ENCODE results near the gene NKX3-2. TPM values are rescaled to one million over a fixed set of nuclear protein-coding genes. Genes with fewer than 3 reads are reported as not detected.

Gene NKX3-2
- total RNA-seq, 1 experiment from 2014 or later, result 2.6 TPM

DNA sequence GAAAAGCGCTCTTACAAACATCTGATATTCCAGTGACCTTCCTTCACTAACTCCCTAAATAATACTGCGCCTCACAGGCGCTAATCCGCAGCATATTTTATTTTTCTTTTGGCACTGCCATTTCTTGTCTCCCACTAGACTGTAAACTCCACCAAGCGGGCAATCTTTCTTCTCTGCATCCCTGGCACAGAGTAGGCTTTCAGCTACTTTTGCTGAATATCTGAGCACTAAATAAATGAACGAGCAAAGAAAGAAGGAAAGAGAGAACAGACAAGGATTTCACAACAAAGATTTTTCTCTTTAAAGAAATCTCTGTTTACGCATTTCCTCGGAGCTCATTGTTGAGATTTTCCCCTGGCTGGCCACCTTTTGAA, 12.7 kb downstream of the NKX3-2 start:
- DNase-seq (ENCODE audit: low read depth), result no peak

DNA sequence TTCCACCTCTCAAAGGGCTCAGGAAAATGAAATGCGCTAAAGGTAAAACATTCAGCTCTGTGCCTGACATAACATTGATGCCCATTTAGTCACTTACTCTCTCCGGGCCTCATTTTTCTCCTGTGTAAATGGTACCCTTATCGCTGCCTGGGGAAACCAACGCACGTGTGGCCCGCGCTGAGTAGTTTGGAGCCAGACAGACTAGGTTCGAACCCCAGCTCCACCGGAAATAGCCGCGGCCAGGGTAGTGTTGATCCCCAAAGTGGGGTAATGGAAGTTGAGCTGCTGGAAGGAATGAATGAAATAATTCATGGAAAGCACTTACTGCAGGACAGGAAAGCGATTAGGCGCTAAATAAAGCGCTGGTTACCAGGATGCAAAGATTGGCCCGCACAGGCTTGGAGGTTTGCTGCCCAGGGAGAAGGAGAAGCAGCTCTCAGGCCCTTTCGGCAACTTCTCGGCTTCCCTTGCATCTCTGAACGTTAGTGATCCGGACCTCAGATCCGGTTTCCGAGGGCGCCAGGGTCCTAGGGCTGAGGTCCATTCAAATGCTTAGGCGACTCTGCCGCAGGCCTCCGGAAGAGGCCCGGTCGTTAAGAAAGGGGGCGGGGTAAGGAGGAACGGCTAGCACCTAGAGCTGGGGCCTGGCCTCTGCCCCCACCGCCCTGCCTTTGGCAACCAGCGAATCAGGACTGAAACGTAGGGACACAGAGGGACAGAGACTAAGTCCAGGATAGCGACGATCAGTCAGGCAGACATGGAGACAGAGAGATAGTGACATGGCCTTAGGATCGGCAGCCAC, 13.3 kb downstream of the NKX3-2 start:
- no peak for DNase-seq (ENCODE audit: low read depth)

DNA sequence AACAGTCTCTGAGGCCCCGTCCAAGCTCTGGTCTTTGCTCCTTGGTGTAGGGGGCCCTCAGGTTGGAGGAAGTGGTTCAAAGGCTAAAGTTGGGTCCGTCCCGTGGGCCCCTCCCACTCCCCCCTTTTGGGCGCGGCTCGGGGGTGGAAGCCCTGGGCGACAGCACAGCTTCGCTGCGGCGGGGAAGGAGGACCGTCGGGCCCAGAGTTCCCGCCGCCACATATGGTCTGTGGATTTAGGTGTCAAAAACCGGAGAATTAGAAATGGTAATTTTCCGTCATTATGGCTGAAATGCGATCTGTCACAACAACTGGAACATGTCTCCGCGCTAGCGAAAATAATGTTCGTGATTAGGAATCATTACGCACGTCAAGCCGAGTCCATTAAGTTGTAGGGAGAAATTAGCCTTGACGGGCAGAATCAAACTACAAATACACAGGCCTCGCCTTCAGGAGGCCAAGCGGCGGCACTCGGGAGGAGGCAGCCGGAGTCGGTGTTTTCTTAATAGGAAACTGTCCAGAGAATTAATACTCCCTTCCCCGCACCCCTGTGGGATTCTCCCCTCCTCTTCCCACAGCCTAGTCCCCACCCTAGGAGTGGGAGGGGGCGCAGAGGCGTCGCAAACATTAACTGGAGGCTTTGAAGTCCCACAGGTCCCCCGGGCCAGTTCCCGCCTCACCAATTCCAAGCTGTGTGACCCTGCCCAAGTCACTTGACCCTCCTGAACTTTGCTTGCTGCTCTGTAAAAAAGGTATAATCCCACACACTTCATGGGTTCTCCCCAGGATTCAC, 15.0 kb downstream of the NKX3-2 start:
- DNase-seq (ENCODE audit: low read depth), result no peak

- DNase-seq (ENCODE audit: low read depth), result no peak
Measured at GRCh38 chr4:13528821-13529127, 15.5 kb downstream of the NKX3-2 start.

DNA sequence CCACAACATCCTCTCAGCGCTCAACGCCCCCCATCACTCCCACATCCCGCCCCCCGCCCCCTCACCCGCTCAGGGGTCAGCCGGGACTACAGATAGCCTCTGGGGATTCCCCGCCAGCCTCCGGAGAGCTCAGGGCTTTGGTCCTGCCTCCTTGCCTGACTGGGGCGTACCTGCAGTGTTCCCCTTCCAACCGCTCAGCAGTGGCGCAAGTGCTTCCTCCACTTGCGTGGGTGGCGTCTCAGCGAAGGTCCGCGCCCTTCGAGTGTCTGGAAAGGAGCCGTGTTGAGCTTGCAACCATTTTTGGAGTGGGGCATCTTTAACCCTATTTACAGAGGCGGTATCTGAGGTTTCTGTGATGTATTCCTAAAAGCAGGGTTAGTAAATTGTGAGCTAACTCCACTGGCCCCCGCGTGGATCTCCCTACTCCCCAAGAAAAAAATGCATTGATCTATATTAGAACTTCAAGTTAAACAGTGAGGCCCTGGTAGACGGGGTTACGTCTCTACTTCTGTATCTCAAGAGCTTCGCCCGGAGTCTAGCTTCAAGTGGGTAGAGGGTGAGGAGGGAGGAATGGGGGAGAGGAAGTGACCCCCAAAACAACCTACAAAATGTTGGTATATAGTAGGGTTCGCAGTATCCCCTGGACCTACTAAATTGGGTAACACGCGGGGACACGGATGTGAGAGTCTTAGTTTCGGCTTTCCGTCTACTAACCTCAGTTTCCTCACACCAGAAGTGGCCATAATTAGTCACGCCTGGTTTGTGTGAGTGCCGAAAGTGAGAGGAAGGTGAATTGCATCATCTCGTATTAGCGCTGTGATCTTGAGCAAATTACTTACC, 16.1 kb downstream of the NKX3-2 start:
- DNase-seq (ENCODE audit: low read depth), result no peak

GRCh38 chr4:13527192-13527980, 16.9 kb downstream of the NKX3-2 start:
- DNase-seq (ENCODE audit: low read depth), result no peak

DNA sequence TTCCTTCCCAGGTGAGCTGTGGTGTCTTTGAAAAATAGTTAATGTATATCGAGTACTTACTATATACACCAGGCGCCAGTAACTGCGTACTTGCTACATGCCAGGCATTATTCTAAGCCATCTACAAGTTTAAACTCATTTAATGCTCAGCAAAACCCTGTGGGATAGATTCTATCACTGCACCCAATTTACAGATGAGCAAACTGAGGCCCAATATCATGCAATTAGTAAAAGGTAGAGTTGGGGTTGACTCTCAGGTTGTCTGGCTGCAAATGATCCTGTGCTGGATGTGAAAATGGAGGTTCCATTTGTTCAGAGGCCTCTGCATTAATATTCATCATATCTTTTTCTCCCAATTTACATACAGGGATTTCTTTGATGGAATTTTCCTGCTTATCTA, 17.6 kb downstream of the NKX3-2 start:
- no peak for DNase-seq (ENCODE audit: low read depth)

DNA sequence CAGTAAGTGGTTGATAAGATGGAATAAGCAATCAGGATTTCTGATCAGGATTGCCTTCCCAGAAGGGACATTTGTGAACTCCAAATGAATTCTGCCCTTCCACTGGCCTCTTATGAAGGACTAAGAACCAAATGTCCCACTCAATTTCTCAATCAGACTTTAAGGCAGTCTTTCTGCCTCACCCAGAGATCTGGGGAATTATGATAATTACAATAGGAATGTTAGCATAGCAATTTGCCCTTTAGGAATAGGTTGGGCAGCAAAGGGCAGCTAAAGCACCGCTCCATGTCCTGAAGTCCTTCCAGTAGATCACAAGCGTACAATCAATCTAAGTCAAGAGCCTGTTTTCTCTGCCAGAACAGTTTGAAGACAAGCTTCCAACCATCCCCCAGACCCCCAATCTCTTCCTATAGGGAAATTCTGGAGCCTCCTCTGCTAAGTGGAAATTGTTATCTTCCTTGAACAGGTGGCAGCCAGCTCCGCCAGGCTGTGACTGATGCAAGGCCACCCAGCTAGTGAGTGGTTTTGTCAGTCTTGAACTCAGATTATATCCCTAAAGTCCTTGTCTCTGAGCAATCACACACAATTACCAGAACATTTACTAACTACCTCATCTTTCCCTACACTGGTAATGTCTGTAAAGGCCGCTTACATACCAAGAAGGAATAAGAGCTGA, 18.6 kb downstream of the NKX3-2 start:
- DNase-seq (ENCODE audit: low read depth), result no peak

- no peak for DNase-seq (ENCODE audit: low read depth)
Measured at GRCh38 chr4:13524504-13525243, 19.6 kb downstream of the NKX3-2 start.

DNA sequence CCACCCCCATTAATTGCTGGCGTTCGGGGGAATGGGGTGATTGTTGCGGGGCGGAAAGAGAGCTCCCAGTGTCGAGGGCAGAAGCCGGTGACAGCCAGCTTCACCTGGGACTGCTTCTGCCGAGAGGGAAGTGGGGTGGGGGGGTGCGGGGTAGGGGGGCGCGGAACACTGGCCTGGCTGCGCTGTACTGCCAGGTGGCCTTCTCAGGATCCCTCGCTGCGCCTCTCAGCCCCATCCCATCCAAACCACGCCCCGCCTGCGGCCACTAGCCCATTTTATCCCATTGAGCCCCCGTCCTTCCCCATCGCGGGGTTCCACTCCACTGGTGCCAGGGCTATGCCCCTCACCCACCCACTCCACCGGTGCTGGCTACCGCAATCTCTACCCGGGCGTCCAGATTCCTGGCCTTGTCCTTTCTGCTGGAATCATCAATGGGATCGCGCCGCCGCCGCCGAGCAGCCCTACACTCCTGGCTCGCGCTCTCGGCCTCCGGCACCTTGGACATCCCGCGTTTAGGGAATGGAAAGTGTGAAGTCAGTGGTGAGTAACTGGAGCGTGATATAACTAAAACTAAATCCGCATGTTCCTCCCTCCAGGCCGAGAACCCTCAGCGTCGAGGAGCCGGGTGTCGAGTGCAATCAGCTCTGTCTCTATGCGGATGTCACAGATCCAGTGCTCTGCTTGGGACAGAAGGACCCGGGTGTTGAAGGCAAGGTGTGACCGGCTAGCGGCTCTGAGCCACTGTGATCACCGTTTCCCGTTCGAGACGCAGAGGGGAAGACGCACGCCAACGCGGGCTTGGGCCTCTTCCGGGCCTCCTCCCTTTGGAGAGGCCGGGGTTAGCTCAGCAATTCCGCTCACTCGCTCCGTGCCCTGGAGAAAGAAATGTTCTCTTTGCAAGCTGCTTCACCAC, 20.5 kb downstream of the NKX3-2 start:
- DNase-seq (ENCODE audit: low read depth), result no peak

GRCh38 chr4:13523105-13523477, 21.2 kb downstream of the NKX3-2 start:
- no peak for DNase-seq (ENCODE audit: low read depth)

GRCh38 chr4:13522282-13523104, 21.8 kb downstream of the NKX3-2 start:
- peak; percentile 35 for DNase-seq (ENCODE audit: low read depth)

- DNase-seq (ENCODE audit: low read depth), result no peak
Measured at GRCh38 chr4:13521047-13521446, 23.3 kb downstream of the NKX3-2 start.

DNA sequence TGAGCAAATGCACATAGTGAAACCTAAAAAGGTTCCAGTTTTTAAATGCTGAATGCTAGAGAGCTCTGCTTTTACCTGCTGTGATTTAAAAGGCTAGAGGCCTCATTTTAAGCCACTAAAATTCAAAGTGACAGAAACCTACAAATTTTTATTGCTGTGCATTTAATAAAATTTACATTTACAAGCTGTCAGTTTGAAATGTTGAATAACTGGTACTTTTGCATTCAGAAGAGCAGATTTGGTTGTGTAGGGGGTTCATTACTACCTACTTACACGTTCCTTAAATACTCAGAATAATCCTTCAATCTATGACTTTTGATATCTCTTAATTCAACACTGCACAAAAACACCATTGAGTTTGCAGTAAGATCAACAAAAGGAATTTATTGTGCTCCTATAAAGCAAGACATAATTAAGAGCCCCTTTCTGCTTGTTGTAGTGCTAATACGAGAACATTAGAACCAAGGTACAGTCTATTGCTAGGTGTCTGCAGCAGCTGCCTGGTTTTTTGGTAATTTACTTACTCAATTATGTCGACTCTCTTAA, 27.9 kb downstream of the NKX3-2 start:
- DNase-seq (ENCODE audit: low read depth), result no peak

DNA sequence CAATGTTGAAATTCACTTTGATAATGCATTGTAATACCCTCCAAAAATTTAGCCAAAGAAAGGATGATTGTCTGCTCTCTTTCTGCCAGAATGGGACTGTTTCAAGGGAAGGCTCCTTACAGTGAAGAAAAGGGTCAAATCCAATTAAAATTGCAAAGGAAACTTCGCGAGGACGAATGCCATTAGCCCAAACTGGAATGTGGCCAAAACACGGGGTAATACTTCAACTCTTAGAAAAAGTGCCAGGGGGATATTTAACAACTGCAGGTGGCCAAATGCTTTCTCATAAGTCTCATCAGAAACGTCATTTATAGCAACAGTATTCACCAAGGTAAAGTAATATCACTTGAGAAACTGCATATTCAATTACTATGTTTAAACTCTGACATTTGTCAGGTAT, 29.0 kb downstream of the NKX3-2 start:
- DNase-seq (ENCODE audit: low read depth), result no peak

- no peak for DNase-seq (ENCODE audit: low read depth)
Measured at GRCh38 chr4:13514722-13515121, 29.6 kb downstream of the NKX3-2 start.

DNA sequence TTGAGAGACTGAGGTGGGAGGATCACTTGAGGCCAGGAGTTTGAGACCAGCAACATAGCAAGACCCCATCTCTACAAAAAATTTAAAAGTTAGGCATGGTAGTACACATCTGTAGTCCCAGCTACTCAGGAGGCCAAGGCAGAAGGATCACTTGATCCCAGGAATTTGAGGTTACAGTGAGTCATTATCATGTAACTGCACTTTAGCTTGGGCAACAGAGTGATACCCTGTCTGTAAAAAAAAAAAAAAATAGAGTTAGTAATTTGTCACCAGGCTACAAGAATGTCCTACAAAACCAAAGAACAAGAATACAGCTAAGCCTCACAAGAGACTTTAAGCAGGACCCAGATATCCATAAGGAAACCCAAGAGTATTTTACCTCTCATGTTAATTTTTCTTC, 33.2 kb downstream of the NKX3-2 start:
- DNase-seq (ENCODE audit: low read depth), result peak; percentile 51

DNA sequence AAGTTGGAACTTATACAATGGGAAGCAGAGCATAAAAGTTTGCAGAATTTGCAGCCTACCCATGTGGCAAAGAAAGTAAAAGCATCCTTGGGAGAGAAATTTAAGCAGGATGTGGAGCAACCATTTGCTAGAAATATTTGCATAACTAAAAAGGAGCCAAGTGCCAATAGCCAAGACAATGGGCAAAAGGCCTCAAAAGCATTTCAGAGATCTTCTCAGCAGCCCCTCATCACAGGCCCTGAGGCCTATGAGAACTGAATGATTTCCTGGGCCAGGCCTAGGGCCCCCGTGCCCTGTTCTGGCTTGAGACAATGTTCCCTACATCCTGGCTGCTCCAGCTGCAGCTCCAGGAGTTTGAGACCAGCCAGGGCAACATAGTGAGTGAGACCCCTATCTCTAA, 34.9 kb downstream of the NKX3-2 start:
- DNase-seq (ENCODE audit: low read depth), result no peak
